Sigmoid colon (tissue), 7 donors: ENCODE results near the gene DKK2. TPM values are rescaled to one million over a fixed set of nuclear protein-coding genes. Genes with fewer than 3 reads are reported as not detected.

ENCODE experiments used
- DNase-seq: peaks from one replicate; pipeline ENCODE4 v3.0.0-alpha.2; 2019
- H3K27ac ChIP-seq, 4 donors: fragments of 200-600 bp; sonication (generic); one replicate each; pipeline ENCODE4 v1.5.1; 2016 to 2019; ENCODE audit warnings: mild to moderate bottlenecking in 1 of 4
- H3K27me3 ChIP-seq, 3 donors: fragments of 200-600 bp; sonication (generic); one replicate each; pipeline ENCODE4 v1.5.1; 2019; ENCODE audit warnings: mild to moderate bottlenecking in 1 of 3
- H3K36me3 ChIP-seq, 4 donors: fragments of 200-600 bp; sonication (generic); one replicate each; pipeline ENCODE4 v1.5.1; 2016 to 2019
- H3K4me1 ChIP-seq, 4 donors: fragments of 200-600 bp; sonication (generic); one replicate each; pipeline ENCODE4 v1.5.1; 2017 to 2019
- H3K4me3 ChIP-seq, 4 donors: fragments of 200-600 bp; sonication (generic); one replicate each; pipeline ENCODE4 v1.5.1; 2017 to 2019; ENCODE audit warnings: mild to moderate bottlenecking in 2 of 4, moderate library complexity in 1 of 4
- H3K9me3 ChIP-seq, 4 donors: fragments of 200-600 bp in 3 of 4; sonication (generic) in 3 of 4; one replicate each; pipeline versions ENCODE4 v1.5.1 to v1.6.1; 2013 to 2019
- EP300 ChIP-seq, 4 donors: sonication (generic); formaldehyde crosslinking; IDR thresholded peaks; one replicate each; pipeline ENCODE4 v1.6.1; 2017; ENCODE audit warnings: antibody characterized with exemption in 4 of 4
- POLR2A ChIP-seq, 2 donors: fragments of 450-650 bp; IDR thresholded peaks; one replicate each; pipeline ENCODE4 v1.6.1; 2016; ENCODE audit warnings: antibody characterized with exemption in 2 of 2, mild to moderate bottlenecking in 2 of 2, moderate library complexity in 2 of 2
- POLR2AphosphoS5 ChIP-seq, 4 donors: sonication (generic); formaldehyde crosslinking; IDR thresholded peaks; one replicate each; pipeline ENCODE4 v1.6.1; 2017; ENCODE audit warnings: antibody characterized with exemption in 4 of 4
- WGBS, 2 donors: extraction: QIAGEN DNeasy Blood & Tissue Kit; methylation state at CpG; one replicate each; pipeline ENCODE4 v1.1.7; 2013; 5-methylcytosine and 5-hydroxymethylcytosine counted together
- intact Hi-C: fragments of 100-400 bp; cut with DNase I; formaldehyde crosslinking; loops from one replicate; pipeline ENCODE4 v1.15.1; 2023
- polyA plus RNA-seq, 3 donors: library from polyadenylated mRNA; stranded (reverse); fragments of 200-250 nt; gene quantifications; one replicate each; pipeline ENCODE4 v1.2.3, GENCODE V29; 2013
- total RNA-seq, 4 donors: library from RNA; depleted of rRNA; stranded (reverse); fragments of >200 nt; gene quantifications; one replicate each; pipeline ENCODE4 v1.1.0, GENCODE V29; 2016
- TF ChIP-seq, protein P1 (sequence below), 4 experiments: fragments of 450-650 bp in 3 of 4; fragments of 200-600 bp in 1 of 4; IDR thresholded peaks; one replicate each; pipeline ENCODE4 v1.5.1; 2016 to 2019; ENCODE audit warnings: antibody characterized with exemption in 4 of 4, mild to moderate bottlenecking in 3 of 4, moderate library complexity in 2 of 4
- donor health status: healthy with polysubstance abuse.
- donor health status: Bipolar disorder and iron deficiency.
- donor health status: healthy.

DKK2 gene
- total and polyA plus RNA-seq, 7 donors, result 0.35 to 9.1 (median 3.3) TPM; not detected in 2

GRCh38 chr4:107058828-107059227 lies 22.7 kb upstream of the DKK2 start:
- H3K27ac ChIP-seq, result no peak overlapping the region
- no peak for DNase-seq
- no peak overlapping the region for H3K4me3 ChIP-seq
- no peaks in the 10 kb centered on the region for H3K9me3 ChIP-seq
- H3K27me3 ChIP-seq, result no peaks in the 10 kb centered on the region
- intact Hi-C loops, result no loop called here
- WGBS, 2 donors, result 59 to 67% methylated on average over 1 of the region's 1 CpG
- no peaks in the 10 kb centered on the region for H3K36me3 ChIP-seq
- H3K4me1 ChIP-seq, result no peaks in the 10 kb centered on the region
- TF ChIP-seq POLR2AphosphoS5 (IDR thresholded peaks at IDR 0.05) (no peak), POLR2A (IDR thresholded peaks at IDR 0.05) (no peak), EP300 (IDR thresholded peaks at IDR 0.05) (no peak)
- TF ChIP-seq, protein P1, sequence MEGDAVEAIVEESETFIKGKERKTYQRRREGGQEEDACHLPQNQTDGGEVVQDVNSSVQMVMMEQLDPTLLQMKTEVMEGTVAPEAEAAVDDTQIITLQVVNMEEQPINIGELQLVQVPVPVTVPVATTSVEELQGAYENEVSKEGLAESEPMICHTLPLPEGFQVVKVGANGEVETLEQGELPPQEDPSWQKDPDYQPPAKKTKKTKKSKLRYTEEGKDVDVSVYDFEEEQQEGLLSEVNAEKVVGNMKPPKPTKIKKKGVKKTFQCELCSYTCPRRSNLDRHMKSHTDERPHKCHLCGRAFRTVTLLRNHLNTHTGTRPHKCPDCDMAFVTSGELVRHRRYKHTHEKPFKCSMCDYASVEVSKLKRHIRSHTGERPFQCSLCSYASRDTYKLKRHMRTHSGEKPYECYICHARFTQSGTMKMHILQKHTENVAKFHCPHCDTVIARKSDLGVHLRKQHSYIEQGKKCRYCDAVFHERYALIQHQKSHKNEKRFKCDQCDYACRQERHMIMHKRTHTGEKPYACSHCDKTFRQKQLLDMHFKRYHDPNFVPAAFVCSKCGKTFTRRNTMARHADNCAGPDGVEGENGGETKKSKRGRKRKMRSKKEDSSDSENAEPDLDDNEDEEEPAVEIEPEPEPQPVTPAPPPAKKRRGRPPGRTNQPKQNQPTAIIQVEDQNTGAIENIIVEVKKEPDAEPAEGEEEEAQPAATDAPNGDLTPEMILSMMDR (IDR thresholded peaks at IDR 0.05), result no peak

DNA sequence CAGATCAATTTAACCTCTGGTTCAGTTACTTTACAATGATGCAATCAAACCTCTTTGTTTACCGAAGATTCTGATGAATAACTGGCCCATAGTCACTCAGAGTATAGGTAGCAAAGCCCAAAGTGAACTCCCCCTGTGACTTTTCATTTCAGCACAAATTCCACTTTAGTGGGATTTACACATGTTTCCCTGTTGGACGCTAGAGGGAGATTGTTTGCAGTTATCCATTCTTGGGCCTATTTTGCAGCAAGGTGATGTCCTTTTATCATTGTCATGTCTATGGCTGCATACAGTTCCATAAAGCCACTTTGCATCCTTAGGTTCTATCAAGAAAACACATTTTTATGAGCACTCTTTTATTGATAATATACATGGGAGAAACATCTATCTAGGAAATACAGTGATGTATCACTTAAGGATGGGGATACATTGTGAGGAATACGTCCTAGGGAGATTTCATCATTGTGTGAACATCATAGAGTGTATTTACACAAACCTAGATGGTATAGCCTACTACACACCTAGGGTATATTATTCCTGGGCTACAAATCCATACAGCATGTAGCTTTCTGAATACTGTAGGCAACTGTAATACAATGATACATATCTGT lies 14.5 kb upstream of the DKK2 start:
- H3K4me1 ChIP-seq, result no peaks in the 10 kb centered on the region

GRCh38 chr4:107046261-107046660 lies 10.1 kb upstream of the DKK2 start:
- 94 to 96% methylated on average over 1 of the region's 1 CpG for WGBS, 2 donors
- no peak overlapping the region for H3K4me3 ChIP-seq

More for the DNA sequence above, 14.5 kb upstream of the DKK2 start:
- no peak for TF ChIP-seq EP300 (IDR thresholded peaks at IDR 0.05)
- TF ChIP-seq, protein P1 (IDR thresholded peaks at IDR 0.05), result peak in 2 of 4 experiments; percentile 17 to 42
- no peaks in the 10 kb centered on the region for H3K9me3 ChIP-seq
- H3K27me3 ChIP-seq, result no peaks in the 10 kb centered on the region
- no peak for DNase-seq
- H3K4me3 ChIP-seq, result no peak overlapping the region
- 45 to 70% methylated on average over 3 of the region's 3 CpGs for WGBS, 2 donors
- no peaks in the 10 kb centered on the region for H3K36me3 ChIP-seq
- H3K27ac ChIP-seq, result no peak overlapping the region
- intact Hi-C loops, result no loop called here

GRCh38 chr4:107044170-107044569 lies 8.1 kb upstream of the DKK2 start:
- Histone ChIP-seq H3K9me3 (no peaks in the 10 kb centered on the region), H3K4me3 (no peak overlapping the region), H3K27me3 (peaks cover 0 to 8% (median 3%) of the 10 kb centered on the region in 3 donors), H3K27ac (no peak overlapping the region), H3K4me1 (no peaks in the 10 kb centered on the region), H3K36me3 (no peaks in the 10 kb centered on the region)
- DNase-seq, result no peak
- intact Hi-C loops, result no loop called here
- TF ChIP-seq POLR2AphosphoS5 (IDR thresholded peaks at IDR 0.05) (no peak), POLR2A (IDR thresholded peaks at IDR 0.05) (no peak), EP300 (IDR thresholded peaks at IDR 0.05) (no peak)
- TF ChIP-seq, protein P1 (IDR thresholded peaks at IDR 0.05), result no peak
- 52 to 65% methylated on average over 1 of the region's 1 CpG for WGBS, 2 donors

More at GRCh38 chr4:107046261-107046660, 10.1 kb upstream of the DKK2 start:
- H3K4me1 ChIP-seq, result no peaks in the 10 kb centered on the region
- DNase-seq, result no peak
- TF ChIP-seq POLR2A (IDR thresholded peaks at IDR 0.05), result no peak
- TF ChIP-seq POLR2AphosphoS5 (IDR thresholded peaks at IDR 0.05), result no peak
- TF ChIP-seq EP300 (IDR thresholded peaks at IDR 0.05), result no peak
- TF ChIP-seq, protein P1 (IDR thresholded peaks at IDR 0.05), result no peak
- no peaks in the 10 kb centered on the region for H3K9me3 ChIP-seq
- H3K27ac ChIP-seq, result no peak overlapping the region
- intact Hi-C loops, result no loop called here
- no peaks in the 10 kb centered on the region for H3K36me3 ChIP-seq
- no peaks in the 10 kb centered on the region for H3K27me3 ChIP-seq

GRCh38 chr4:107037199-107037584 lies 1.1 kb upstream of the DKK2 start:
- H3K36me3 ChIP-seq, result no peaks in the 10 kb centered on the region

More at GRCh38 chr4:107037199-107037584, 1.1 kb upstream of the DKK2 start:
- 2 to 6% methylated on average over 19 of the region's 19 CpGs for WGBS, 2 donors
- peaks cover 0 to 41% (median 38%) of the 10 kb centered on the region in 4 donors for H3K4me1 ChIP-seq
- peak overlapping the region in 3 of 4 donors; percentile 43 to 50 (median 49) for H3K4me3 ChIP-seq
- peaks cover 0 to 61% (median 4%) of the 10 kb centered on the region in 3 donors for H3K27me3 ChIP-seq
- no peak for TF ChIP-seq POLR2AphosphoS5 (IDR thresholded peaks at IDR 0.05)
- TF ChIP-seq, protein P1 (IDR thresholded peaks at IDR 0.05), result peak in 2 of 4 experiments; percentile 18 to 57
- H3K9me3 ChIP-seq, result no peaks in the 10 kb centered on the region
- peak; percentile 73 for DNase-seq
- intact Hi-C loops, result loop anchor here (2.0 to 10.0 kb wide), 5 partner anchors 145 to 672 kb away; partner anchors contain the start of gene GIMD1
- H3K27ac ChIP-seq, result no peak overlapping the region
